HL-60/S4 treated with retinoic acid at 250 ng/mL for 4 days and 3 days (cell line): Measurements from ENCODE around the gene TCERG1L.
"Not testable (repeated sequence)": the region's sequence is repeated elsewhere in the genome, so short reads cannot be mapped to it uniquely, and the experiment has no call there.

Source experiments
- in situ Hi-C: fragments of 300-500 bp; cut with MboI; formaldehyde crosslinking; loops from 2 replicates; pipeline ENCODE4 v1.7.0; 2022; ENCODE audit warnings: low sequenced_read_pairs

TCERG1L gene

DNA sequence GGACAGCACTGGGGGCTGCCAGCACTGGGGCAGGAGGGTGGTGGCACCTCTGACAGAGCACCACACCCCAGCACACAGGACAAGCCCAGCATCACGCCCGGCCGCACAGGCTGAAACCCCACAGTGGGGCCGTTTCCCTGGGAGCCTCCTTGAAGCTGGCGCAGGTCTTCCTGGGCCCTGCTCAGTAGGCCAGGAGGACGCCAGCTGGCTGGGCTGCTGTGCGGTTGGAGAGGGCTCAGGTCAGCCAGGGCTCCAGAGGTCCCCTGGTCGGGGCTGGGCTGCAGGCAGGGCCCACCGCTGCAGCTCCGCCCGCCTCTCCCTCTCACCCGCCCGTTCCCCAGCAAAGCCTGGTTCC is 137.3 kb downstream of the TCERG1L start:
- in situ Hi-C loops = no loop called here

DNA sequence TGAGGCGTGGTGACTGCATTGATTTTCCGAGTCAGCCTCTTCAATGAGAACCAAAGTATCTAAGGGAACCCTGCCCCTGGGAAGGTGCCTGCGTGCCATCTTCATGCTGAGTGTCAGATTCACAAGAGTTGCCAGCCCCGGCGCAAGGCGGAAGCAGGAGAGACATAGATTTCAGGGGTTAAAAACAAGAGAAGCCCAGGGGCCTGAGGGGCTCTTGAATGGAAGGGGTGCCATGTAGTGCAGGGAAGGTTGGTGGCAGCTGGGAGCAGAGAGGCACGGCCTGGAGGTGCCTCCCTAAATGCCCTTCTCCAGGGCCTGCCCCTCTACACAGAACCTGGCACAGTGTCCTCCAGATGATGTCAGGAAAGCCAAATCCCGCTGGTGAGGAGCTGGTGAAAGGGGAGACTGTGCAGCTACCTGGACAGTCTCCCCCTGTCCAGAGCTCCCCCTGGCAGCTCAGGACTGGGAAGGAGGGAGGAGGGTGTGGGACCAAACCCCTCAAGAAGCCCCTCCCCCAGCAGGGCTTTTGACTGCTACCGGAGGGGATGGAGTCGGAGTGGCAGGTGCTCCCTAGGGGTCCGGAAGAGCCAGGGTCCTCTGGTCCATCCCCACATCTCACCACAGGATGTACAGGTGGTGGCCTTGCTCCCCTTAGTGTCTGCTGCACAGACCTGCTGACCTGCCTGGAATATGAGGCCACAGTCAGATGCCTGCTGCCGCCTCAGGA is 137.9 kb downstream of the TCERG1L start:
- in situ Hi-C loops = no loop called here

DNA sequence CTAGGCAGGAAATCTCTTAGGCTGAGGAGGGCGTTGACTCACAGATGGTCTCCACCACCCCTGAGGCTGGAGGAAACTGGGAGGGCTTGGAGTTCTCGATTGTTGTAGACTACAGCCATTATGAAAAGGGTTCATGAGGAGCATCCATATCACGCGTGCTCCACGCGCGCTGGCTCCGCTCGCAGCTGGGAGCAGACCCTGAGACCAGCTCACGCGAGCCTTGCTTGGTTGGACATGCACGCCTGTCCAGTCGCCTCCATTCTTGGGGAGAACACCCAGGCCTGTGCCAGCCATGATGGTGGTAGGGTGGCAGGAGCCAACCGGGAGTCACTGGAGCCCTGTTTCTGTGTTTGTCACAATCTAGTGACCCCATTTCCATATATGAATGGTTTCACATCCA is 139.1 kb downstream of the TCERG1L start:
- in situ Hi-C loops = no loop called here

DNA sequence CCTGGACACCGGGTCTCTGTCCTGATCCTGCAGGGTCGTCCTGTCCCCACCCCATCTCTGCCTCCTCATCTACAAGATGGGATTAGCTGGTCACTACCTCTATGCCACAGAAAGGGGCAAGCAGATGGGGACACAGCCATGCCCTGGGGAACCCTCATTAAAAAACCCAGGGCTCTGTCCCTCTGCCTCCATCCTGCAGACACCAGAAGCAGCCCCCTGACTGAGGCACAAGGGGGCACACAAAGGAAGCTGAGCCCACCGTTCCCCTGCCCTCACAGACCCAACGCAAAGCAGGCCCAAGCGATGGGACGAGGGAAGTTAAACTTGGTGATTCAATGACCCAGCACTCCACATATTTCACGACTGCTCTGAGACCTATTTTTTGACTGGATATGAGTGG is 142.4 kb downstream of the TCERG1L start:
- in situ Hi-C loops = no loop called here

DNA sequence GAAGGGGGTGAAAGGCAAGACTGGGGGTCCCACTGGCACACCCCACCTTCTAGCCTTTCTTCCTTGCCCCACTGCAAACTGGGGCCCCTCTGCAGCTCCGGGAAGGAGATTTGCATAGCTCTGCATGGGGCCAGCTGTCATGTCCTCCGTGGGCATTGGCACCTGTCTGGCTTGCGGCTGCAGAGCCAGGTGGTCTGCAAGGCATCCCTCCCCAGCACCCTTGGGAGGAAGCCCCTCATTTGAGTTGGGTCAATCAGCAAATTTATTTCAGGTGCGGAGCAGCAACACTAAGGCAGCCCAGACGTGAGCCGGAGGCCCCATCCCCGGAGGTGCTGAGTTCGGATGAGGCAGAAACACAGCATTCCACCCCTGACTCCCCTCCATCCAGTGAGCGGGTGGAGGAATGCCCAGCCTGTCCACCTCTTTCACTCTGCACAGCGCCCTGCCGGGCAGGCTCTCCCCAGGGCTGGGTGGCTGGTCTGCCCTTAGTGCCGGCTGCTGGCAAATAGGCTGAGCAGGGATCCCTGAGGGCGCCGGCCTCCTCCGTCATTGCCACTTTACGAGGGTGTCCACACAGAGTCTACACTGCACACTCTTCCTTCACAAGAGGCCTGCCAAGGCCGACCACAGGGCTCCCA is 143.2 kb downstream of the TCERG1L start:
- in situ Hi-C loops = no loop called here

DNA sequence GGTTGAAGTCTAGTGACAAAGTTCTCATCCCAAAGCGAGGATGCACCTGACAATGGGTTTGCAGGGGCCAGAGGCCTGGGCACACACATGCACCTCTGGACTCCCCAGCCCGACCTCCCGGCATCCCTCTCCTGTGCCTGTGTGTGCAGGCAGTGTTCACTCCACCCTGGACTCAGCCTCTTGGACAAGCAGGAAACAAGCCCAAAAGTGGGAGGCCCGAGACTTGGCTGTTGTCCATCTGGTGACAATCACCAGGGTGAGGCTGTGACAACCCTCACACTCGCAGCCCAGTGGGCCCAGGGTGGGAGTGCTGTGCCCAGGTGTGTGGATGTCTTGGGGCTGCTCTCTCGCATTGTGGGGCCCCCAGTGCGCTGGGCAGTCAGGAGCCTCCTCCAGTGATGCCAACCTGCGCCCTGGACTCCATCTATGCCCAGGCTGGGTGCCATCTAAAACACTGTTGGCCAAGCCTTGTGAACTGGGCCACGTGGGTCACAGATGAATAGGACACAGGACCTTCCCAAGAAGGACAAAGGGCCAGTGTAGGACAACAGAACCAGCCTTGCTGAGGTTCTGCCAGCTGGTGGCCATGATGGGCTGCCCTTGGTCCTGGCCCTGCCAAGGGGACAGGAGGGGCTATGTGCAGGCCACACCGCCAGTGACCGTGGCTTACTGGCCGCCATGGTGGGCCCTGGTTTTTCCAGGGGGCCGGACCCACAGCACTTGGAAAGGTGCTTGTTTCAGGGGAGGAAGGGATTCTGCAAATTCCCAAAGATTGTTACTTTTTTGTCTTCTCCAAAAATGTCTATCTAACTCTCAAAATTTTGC is 144.3 kb downstream of the TCERG1L start:
- in situ Hi-C loops = no loop called here

DNA sequence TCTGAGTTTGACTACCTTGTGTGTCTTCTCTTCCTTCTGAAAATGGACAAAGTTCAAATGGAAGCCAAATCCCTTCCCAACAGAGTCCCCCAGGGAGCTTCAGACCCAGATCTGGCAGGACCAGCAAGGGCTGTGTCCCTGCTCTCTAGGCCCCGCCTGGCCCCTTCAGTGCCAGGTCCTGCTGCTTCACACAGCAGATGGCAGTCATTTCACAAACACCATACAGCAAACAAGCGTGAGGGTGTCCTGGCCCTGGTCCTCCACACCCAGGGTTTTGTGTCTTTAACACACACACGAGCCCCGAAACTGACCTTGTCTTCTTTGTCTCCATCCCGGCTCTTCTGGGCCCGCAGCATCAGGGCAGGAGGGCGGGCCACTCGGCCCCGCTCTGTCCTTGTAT is 145.0 kb downstream of the TCERG1L start:
- in situ Hi-C loops = no loop called here

DNA sequence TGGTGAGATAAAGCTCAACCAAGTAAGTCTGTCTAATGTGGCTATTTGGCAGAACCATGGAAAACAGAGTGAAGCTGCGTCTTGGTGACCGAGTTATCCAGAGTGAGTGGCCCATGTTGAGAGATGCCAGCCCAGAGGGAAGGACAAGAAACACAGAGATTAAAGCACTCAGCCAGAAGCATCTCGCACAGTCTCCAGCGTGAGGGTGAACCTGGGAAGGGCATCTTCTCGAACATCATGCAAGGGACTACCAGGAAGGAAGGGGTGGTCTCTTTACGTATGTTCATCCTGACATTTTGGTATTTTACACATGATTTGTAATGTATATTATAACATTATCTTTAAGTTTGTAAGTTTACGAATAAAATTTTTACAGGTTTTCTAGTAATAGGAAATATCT is 146.4 kb downstream of the TCERG1L start:
- in situ Hi-C loops = no loop called here

DNA sequence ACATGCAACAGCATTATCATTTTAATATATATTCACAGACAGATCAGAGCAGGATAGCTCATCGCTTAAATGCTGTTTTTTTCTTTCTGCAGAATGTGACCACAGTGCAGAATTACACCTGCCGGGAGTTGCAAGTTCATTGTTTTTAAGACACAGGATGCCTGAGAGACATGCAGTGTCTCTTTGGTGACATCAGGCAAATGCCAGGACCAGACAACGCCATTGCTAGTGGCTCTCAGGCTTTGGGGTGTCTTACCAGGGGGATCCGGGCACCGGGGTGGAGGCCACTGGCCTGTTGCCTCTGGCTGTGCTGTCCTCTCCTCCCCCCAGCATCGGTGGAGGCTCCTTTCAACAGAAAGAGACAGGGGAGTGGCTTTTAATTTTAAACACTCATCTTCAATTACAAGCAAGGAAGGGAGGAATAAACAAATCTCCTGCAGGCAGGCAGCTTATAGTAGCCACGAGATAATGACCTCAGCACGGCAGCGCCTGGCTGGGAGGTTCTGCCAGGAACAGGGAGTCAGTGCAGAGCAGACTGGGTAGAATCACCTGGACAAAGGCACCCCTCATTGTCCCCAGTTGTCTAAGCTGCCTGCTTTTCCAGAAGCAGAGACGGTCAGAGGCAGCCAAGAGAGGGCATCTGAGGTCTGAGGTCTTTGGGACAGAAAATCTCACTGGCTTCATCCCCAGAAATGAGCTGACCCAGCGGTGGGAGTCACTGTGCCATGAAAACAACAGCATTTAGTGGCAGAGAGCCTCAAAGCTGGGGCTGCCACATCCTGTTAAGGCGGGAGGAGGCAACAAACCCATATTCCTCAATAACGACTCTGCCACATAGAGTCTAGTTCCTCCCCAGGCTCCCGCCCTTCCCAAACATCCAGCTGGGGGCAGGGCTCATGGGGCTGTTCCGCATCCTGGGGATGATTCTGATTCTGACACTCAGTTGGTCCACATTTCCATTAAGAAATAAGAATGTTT is 148.4 kb downstream of the TCERG1L start:
- in situ Hi-C loops = no loop called here

DNA sequence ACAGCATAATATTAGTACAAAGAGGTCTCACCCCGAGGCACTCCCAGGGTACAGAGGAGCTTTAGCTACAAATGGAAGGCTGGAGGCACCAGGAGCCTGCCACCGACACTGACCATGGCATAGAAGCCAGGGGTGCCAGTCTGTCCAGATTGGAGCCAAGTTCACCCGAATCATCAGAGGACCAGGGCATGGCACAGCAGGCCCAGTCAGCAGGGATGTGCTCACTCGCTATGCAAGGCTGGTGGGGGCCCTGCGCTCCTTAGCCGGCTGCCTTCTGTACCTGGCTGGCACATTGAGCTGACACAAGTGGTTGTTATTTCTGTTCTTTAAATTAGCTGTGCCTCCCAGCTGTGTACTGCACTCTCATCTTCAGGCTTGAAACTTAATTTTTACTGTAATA is 149.3 kb downstream of the TCERG1L start:
- in situ Hi-C loops = no loop called here

DNA sequence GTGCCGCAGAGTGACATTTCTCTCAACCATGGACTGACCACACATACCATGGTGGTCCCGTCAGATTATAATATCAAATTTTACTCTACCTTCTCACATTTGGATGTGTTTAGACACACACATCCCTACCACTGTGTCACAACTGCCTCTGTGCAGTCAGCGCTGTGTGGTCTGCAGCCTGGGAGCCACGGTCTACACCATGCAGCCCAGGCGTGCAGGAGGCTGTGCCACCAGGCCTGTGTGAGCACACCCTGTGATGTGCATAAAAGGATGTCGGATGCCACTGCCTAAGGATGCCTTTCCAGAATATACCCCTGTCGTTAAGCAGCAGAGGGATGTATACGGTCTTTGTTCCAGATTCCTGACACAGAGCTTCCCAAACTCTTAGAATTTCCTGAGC is 150.4 kb downstream of the TCERG1L start:
- in situ Hi-C loops = no loop called here

DNA sequence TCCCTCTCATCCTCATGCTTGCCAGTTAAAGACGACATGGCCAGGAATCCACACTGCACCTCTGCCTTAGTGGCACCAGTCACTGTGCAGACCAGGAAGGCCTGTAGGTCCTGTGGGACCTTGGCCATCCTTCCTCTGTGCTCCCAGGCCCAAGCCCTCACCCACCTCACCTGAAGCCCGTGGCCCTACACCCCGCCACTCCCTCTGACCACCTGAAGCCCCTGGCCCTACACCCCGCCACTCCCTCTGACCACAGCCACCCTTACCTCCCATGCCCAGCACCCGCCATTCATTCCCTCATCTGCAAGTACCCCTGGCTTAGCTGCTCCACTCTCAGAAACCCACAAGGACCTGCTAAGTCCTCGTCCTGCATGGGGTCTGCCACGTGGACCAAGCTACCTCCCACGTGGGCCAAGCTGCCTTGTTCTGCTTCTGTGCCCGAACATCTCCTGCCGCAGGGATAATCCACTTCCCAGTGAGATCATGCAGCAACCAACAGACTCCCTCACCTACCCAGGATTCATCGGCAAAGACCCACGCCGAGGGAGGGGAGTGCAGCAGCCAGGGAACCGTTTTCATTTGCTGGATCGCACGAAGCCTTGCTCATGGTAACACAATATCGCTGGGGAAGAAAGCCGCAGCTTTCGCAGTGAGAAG is 151.2 kb downstream of the TCERG1L start:
- in situ Hi-C loops = no loop called here

DNA sequence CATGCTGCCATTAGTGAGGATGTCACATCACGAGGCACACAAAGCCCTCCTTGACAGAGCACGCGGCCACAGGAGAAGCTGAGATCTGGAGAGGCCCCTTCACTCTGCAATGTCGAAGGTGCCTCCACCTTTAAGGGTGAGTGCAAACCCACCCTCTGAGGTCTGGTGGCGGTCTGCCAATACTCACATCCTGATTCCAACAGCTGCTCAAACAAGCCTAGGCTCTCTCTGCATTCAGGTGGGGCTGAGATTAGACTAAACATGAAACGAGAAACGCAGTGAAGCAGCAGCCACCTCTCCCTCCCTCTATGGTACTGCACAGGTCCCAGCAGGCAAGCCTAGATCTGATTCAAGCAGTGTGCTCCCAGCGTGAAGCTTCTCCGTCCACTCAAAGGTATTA is 151.8 kb downstream of the TCERG1L start:
- in situ Hi-C loops = no loop called here

DNA sequence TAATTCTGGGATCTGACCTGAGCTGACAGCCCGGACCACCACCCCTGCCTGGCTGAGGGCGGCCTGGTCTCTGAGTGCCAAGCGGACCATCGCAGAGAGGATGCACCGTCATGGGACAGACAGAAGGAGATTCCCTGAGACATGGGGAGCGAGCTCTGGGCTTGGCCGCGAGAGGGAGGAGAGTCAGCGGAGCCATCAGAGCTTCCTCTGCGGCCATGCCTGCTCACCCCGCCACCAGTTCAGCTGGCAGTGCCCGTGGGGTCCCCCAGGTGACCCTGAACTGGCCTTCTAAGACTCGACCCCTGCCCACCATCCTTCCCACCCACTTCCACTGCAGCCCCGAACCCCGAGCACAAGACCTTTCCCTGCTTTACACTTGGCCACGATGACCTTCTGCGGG is 152.8 kb downstream of the TCERG1L start:
- in situ Hi-C loops = no loop called here

DNA sequence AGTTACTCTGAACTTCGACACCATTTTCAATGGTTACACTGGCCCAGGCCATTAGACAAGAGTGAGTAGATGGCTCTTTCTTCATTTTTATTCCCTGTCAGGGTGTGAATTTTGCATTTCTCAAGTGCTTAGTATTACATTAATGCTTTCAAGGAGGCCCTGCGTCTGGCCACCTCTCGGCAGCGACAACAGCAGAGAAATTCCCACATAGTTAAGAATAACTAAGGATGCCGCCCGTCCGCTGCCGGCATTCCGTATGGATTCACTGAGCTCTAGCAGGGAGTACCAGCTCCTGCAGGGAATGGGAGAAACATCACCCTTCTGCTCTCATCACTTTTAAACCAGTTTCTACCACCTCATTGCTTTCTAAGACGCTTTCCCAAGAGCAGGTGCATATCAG is 153.6 kb downstream of the TCERG1L start:
- in situ Hi-C loops = no loop called here

DNA sequence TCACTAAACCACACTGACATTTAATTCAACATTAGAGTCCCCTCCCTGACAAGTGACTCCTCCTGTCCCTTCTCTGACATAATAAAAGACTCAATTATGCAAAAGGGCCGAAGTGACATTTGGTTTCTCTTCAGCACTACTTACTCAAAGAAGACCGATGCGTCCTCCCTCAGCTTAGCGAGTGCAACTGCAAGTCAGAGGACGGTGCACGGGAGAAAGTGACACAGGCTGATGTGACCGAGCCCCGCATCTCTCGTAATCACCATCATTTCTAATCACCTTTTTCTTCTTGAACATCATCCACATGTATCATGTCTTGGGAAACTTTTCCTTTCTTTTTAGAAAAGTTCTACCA is 155.7 kb downstream of the TCERG1L start:
- in situ Hi-C loops = no loop called here

DNA sequence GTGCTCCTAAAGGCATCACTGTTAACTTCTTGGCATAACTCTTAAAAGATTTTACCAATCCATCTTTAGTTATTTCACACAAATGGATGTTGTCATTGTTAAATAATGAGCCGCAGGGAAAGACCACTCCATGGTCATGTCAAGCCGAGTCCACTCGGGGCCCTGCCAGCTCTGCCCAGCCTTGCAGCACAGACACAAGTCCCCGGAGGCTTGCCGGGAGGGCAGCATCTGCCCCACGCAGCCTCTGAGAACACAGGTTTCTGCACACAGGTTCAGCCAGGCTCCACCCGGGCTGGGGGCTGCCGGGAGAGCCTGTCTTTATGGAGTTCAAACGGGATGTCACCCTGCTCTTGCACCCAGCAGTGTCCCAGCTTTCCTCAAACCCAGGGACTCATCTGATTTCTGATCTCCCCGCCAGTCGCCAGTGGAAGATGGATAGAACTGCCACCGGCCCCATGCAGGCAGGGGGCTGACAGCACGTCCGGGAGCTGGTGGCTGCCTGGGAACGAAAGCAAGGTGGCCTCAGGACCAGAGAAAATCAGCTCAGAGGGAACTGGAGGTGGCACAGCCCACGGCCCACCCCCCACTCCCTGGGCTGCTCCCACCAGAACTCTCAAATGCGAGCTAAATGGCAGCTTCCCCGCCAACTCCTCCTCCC is 156.2 kb downstream of the TCERG1L start:
- in situ Hi-C loops = no loop called here

DNA sequence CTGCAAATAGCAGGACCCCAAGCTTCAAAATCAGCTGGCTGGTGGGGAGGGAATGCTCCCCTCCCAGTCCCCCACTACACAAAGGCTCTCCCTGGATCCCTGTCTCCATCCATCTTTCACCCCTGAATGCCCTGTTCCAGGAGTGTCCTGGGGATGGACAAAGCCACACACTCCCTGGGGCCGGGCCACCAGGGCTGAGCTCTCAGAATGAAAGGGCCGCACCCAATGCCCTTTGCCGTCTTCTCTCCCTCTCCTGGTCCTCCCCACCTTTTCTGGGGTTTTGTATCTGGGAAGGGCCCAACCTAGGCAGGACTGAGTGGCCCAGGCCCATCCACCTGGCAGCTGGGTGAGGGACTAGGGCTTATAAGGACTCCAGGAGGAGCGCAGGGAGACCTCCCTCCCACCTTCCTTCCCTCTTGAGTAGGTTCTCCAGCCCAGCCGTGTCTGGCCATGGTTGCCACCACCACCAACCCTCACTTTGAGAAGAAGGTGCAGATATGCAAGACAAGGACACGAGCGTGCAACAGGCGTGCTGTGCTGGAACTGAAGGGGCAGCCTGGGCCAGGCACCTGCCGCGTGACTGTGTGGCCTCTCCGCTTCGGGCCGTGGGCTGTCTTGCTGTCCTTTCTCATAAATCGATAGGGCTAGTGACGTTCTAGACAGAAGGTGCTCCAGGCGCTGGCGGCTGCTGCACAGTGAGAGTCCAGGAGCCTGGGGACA is 157.1 kb downstream of the TCERG1L start:
- in situ Hi-C loops = no loop called here

DNA sequence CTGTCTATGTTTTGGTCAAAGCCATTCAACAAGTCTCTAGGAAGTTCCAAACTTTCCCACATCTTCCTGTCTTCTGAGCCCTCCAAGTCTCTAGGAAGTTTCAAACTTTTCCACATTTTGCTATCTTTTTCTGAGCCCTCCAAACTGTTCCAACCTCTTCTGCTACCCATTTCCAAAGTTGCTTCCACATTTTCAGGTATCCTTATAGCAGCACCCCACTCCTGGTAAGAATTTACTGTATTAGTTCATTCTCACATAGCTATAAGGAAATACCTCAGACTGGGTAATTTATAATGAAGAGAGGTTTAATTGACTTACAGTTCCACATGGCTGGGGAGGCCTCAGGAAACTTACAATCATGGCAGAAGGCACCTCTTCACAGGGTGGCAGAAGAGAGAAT is 159.1 kb downstream of the TCERG1L start:
- in situ Hi-C loops = not testable (repeated sequence)
